HG03469 (cell line): Measurements from ENCODE around the gene MDM4.
A peak's percentile ranks its signal among the peaks of the same experiment; 100 is the strongest.
"Not testable (repeated sequence)": the region's sequence is repeated elsewhere in the genome, so short reads cannot be mapped to it uniquely, and the experiment has no call there.

Experiments
- ATAC-seq: cut with Tn5 transposase; IDR thresholded peaks from one replicate; pipeline ENCODE4 v1.9.1; 2021; ENCODE audit warnings: mild to moderate bottlenecking, moderate library complexity, moderate number of reproducible peaks; ENCODE audit not compliant: unreplicated experiment

MDM4 gene

GRCh38 chr1:204516180-204516879, at the start of gene MDM4:
Gene MDM4, plus strand, starts transcription at chr1:204516406. Its CDS starts 9,113 bp downstream, at chr1:204525519.
- peak; percentile 62 for ATAC-seq

DNA sequence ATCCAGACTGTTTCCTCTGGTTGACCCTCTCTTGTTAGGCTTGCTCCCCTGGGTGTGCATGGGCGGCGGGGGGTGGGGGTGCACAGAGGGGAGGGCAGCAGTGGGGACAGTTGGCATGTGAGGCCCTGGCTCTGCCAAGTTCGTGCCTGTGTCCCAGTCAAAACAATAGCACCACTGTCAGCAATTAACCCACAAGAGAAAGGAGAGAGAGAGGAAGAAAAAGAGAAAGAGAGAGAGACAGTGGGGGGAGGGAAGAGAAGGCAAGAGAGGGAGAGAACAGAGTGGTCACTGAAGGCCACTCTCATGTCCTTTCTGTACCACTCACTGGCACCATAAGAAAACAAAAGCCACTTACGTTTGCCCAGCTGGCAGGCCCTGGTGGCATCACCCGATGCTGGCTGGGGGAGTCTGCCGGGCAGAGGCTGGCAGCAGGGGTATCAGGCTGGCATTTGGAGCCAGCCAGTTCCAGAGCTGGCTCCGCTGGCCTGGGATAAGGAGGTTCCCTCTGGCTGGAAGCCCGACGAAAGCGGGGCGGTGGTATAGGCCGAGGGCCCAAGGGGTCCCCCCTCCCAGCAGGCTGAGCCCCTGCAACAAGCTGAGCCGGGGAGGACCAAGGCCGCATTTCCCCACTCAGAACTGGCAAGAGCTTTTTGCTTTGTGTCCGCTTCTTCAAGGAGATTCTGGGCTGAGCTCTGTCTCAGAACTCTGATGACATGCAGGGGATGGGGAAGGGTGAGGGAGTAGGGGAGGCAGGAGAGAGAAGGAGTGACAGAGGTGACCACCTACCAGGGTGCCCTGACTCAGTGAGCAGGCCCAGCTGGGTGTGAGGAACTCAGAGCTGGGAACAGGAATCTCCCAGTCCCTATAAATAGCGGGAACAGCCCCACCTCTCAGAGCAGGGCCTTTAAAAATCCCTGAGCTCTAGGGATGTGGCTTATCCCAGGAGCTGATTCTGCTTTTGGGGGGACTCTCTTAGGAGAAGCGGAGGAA, 49.5 kb upstream of the MDM4 start:
- ATAC-seq: no peak

DNA sequence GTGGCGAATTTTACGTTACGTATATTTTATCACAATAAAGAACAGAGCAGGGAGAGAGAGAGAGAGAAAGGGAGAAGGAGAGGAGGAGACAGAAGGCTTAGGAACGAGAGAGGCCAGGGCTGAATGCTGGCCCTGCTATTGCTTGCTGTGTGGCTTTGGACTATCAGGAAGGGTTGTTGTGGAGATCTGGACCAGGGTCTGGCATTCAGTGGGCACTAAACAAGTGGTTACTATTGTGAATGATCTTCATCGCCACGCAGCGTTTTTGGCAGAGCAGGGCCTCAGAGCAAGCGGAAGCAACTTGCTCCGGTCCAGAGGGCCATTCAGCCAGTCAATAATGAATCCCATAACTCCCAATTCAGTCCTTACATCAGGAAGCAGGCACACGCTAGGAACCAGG, 48.0 kb upstream of the MDM4 start:
- no peak for ATAC-seq

DNA sequence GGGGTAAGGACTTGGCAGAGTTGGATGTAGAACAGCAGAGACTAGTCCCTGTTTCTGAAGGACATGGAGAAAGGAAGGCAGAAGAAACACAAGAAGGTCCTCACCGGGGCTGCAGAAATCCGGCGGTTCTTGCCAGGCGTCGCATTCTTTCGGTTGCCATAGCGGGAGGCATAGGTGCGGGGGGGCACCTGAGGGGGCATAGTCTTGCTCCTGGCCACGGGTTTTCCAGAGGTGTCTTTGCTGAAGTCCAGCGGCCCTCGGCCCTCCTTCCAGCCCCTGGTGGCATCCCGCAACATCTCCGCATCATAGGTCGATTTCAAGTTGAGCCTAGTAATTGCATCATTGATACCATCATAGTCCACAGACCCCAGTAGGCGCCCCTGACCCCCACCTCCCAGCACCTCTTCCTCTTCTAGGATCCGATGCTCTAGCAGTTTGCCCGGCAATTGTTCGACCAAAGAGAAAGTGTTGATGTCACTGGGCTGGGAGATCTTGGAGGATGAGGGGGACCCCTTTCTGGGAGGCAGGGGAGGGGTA, 47.4 kb upstream of the MDM4 start:
- no peak for ATAC-seq

DNA sequence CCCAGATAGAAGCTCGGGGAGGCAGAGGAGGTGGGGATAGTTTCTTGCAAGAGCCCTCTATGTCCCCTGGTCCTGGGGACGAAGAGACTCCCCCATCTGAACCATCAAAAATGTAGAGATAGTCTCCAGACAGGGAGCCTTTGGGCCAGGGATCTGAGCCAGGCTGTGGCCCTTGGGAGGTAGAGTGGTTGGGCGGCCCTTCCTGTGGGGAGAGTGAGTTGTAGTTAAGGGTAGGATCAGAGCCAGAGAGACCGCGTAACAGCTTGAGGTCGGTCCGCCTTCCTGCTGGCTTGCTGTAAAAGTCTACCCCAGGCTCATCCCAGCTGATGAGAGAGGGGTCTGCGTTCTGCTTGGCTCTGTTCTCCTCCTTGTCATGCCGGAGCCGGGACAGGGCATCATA, 46.9 kb upstream of the MDM4 start:
- no peak for ATAC-seq

DNA sequence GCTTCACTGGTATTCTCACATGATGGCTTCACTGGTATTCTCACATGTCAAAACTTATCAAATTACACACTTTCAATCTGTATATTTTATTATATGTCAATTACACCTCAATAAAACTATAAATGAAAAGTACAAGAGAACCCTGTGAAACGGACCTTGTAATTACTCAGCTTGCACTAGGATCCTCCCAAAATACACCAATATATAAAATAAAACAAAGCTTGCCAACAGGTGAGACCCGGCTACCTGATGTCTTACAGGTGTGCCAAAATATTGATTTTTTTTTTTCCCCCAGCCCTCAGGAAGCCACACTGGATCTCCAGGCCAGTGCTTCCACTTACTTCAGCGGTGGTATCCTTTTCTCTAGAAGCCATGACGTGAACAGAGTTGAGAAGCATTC, 44.5 kb upstream of the MDM4 start:
- no peak for ATAC-seq

- no peak for ATAC-seq
These were observed 43.5 kb upstream of the MDM4 start for GRCh38 chr1:204472660-204473059.

DNA sequence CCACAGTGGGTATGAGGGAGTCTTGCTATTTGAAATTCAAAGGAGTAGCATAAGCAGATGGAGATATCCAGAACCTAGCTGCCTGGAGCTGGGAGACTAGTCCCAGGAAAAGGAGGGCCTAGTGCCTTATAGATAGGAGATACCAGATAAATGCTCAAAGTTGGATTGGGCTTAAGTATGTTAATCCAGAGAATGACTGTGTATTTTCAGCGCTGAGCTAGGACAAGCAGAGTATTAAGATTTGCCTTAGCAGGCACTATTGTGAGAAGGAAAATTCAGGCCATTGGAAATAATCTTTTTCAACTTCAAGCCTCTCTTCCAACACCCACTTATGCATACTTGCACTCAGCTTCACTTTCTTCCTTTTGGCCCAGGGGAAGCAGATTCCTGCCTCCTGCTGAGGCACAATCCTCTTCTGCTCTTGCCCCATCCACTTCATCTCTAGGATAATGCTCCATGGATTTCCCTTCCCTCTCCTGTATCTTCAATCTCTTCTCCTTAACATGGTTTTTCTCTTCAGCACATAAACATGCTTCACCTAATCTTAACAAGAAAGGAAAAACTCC, 42.7 kb upstream of the MDM4 start:
- ATAC-seq: no peak

GRCh38 chr1:204475656-204476432, 40.4 kb upstream of the MDM4 start:
- ATAC-seq: no peak

- ATAC-seq: no peak
These were observed 39.6 kb upstream of the MDM4 start for GRCh38 chr1:204476563-204476962.

- no peak for ATAC-seq
These were observed 39.0 kb upstream of the MDM4 start for GRCh38 chr1:204477036-204477740.

- ATAC-seq: no peak
These were observed 37.9 kb upstream of the MDM4 start for GRCh38 chr1:204478172-204478899.

DNA sequence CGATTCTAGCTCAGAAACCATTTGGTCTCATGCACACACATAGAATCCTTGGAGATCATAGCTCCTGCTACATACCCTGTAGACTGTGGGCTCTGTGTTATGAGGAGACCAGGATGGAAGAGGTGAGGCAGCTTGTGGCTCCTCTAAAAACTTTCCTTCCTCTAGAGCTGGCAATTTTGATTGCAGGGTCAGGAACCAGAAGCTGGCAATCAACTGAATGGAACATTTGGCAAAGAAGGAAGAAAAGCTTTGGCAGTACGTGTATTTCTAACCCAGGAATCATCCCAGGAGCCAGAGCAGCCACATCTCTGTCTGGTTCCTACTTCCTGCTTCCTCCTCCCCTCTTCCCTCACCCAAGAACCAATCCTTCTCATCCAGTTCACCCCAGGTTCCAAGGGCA, 37.3 kb upstream of the MDM4 start:
- no peak for ATAC-seq

DNA sequence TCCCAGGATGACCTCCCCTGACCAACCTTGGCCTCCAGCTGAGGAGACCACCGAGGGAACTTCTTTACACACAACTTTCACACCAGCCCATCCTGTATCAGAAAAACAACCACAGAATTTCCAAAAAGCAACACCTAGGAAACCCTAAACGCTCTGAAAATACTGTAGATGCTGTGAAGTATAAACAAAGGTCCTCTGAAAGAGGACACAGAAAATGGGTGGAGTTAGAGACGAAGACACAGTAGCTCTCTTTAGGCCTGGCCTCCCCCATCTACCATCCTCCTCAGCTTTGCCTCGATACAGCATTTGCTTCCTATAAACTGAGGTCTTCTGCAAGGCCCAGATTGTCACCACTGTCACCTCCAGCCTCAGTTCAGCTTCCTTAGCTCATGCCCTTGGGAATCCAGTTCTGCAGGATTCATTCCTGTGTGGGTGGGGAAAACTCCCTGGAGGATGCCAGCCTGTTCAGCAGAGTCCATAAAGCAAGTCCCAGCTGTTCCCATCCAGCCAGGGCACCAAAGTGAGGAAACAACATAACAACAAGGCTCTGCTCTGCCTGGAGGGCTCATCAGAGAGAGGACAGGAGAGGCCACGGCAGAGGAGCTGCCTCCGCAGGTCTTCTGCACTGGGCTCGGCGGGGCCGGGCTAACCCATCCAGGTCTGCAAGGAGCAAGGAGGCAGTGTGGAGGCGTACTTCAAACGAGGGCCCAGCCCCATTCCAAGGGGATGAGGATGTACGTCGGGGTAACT, 36.6 kb upstream of the MDM4 start:
- no peak for ATAC-seq

GRCh38 chr1:204480515-204480914, 35.7 kb upstream of the MDM4 start:
- ATAC-seq: peak; percentile 39

GRCh38 chr1:204483791-204484190, 32.4 kb upstream of the MDM4 start:
- no peak for ATAC-seq

GRCh38 chr1:204486513-204487255, 29.5 kb upstream of the MDM4 start:
- not testable (repeated sequence) for ATAC-seq

DNA sequence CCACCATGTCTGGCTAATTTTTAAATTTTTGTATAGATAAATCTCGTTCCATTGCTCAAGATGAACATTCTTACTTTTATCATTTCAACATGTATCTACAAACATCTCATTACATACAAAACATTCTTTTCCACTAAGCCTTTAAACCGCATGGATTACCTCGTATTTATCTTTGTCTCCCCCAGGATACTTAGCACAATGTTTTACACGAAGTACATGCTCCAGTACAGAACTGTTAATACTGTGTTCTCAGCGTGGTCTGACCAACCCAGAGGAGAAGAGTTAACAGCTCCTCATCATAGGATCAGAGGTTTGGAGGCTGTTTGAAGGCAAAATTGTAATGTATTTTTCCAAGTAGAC, 29.0 kb upstream of the MDM4 start:
- no peak for ATAC-seq
